Heart left ventricle (tissue), 13 donors: ENCODE results near the gene CDHR5.

Experiments
- POLR2A ChIP-seq, 2 donors: fragments of 450-650 bp; IDR thresholded peaks; one replicate each; pipeline ENCODE4 v1.6.1; 2017; ENCODE audit warnings: antibody characterized with exemption in 2 of 2, mild to moderate bottlenecking in 2 of 2, moderate library complexity in 2 of 2
- TF ChIP-seq, protein P1 (sequence below), 12 donors: fragments of 200-600 bp; sonication (generic) in 4 of 12; IDR thresholded peaks; one replicate each; pipeline versions ENCODE4 v1.5.0 to v1.8.0; 2018 to 2022; ENCODE audit warnings: antibody characterized with exemption in 12 of 12, mild to moderate bottlenecking in 5 of 12
- donor health status: ischemic (EF 13 %, LVEDD 7.1; RV severe dilation, severe dysfunction).
- donor health status: DM: no; HTN: yes; CAD: no.
- donor health status: DM: no; HTN: no; CAD: no.
- donor health status: ischemic (EF 25% LVEDD 6.9; RV normal size, moderate dysfunction).
- donor health status: ischemic (EF 25% LVEDD 5.7; RV mildly dilated, moderate dysfunction).
- donor health status: ischemic (EF 35%, LVEDD 5.7; RV mildly dilated, moderate dysfunction).
- donor health status: nonischemic (EF 11% LVEDD 7.7; RV severe dilation, severe dysfunction).
- donor health status: DM: yes; HTN: yes; CAD: no.
- donor health status: PGD.
- donor health status: ischemic (EF 29% LVEDD 5.4; RV normal size, mild dysfunction).
- donor health status: nonischemic (EF 23%, LVEDD 6.1; RV moderate dilation, normal function).

DNA sequence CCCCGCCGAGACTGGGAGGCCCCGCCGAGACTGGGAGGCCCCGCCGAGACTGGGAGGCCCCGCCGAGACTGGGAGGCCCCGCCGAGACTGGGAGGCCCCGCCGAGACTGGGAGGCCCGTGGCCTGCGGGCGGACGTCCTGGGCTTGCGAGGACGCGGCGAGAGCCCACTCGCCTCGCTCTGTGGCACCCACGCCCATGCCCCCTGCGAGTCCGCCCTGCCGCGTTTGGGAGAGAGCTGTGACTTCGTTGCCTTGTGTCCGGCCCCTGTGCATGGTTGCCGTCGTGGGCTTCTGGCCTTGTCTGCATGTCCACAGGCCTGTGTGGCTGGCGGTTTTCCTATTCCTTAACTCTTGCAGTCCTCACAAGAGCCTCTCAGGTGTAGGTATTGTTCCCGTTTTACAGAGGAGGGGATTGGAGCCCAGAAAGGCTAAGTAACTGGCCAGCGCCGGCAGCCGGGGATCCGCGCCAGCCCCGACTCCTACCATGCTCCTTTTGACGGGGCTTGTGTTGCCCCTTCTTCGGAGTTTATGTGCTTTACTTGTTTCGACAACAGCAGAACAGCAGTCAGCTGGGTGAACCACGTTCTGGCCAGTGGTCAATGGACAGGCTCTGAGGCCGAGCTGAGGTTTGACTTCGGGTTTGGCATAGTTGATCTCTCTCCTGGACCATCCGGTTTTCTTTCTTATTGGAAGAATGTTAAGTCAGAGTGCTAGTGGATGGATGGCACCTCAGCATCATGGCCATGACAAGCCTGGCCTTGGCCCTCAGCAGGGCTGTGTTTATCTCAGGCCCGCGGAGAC, 47.7 kb downstream of the CDHR5 start:
- TF ChIP-seq, protein P1, sequence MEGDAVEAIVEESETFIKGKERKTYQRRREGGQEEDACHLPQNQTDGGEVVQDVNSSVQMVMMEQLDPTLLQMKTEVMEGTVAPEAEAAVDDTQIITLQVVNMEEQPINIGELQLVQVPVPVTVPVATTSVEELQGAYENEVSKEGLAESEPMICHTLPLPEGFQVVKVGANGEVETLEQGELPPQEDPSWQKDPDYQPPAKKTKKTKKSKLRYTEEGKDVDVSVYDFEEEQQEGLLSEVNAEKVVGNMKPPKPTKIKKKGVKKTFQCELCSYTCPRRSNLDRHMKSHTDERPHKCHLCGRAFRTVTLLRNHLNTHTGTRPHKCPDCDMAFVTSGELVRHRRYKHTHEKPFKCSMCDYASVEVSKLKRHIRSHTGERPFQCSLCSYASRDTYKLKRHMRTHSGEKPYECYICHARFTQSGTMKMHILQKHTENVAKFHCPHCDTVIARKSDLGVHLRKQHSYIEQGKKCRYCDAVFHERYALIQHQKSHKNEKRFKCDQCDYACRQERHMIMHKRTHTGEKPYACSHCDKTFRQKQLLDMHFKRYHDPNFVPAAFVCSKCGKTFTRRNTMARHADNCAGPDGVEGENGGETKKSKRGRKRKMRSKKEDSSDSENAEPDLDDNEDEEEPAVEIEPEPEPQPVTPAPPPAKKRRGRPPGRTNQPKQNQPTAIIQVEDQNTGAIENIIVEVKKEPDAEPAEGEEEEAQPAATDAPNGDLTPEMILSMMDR (IDR thresholded peaks at IDR 0.05), result no peak
- TF ChIP-seq POLR2A (IDR thresholded peaks at IDR 0.05), result no peak
